ENCODE data around the gene PTP4A1. TPM values are rescaled to one million over a fixed set of nuclear protein-coding genes. Genes with fewer than 3 reads are reported as not detected.

The PTP4A1 gene
- total and polyA plus RNA-seq, 2 experiments from 2014 or later, result 213 to 264 TPM

GRCh38 chr6:63579937-63580703 is 7.8 kb downstream of the PTP4A1 start:
- Histone ChIP-seq H3K4me1 (ENCODE audit: insufficient read depth) (no peaks in the 10 kb centered on the region), H3K9me3 (ENCODE audit: low read depth) (no peaks in the 10 kb centered on the region), H4K20me1 (ENCODE audit: insufficient read depth, poor library complexity, severe bottlenecking) (peaks cover 48% of the 10 kb centered on the region), H3K9me2 (replicated peaks; ENCODE audit: insufficient read depth) (no peaks in the 10 kb centered on the region), H3K27ac (no peak overlapping the region), H3K79me2 (peaks cover 46% of the 10 kb centered on the region), H3K4me2 (no peak overlapping the region), H3K27me3 (no peaks in the 10 kb centered on the region), H3K4me3 (no peak overlapping the region), H3K36me3 (replicated peaks; ENCODE audit: insufficient read depth, low read depth) (no peaks in the 10 kb centered on the region), H2AFZ (no peak overlapping the region)
- DNase-seq (ENCODE audit: low spot score), result no peak
- WGBS (ENCODE audit: low lambda C conversion rate, missing lambda C conversion rate), result 99% methylated on average over 6 of the region's 6 CpGs
- TF ChIP-seq EZH2 (IDR thresholded peaks at IDR 0.05; ENCODE audit: borderline replicate concordance) (no peak), EZH2phosphoT487 (IDR thresholded peaks at IDR 0.05; ENCODE audit: low read depth, severe bottlenecking, unreplicated experiment) (no peak), CTCF (IDR thresholded peaks at IDR 0.05; ENCODE audit: poor library complexity) (no peak)

- H3K9me3 ChIP-seq (ENCODE audit: low read depth), result no peaks in the 10 kb centered on the region
- H3K4me3 ChIP-seq, result no peak overlapping the region
- no peak for DNase-seq (ENCODE audit: low spot score)
- H3K4me2 ChIP-seq, result no peak overlapping the region
- 91% methylated on average over 3 of the region's 3 CpGs for WGBS (ENCODE audit: low lambda C conversion rate, missing lambda C conversion rate)
- no peak overlapping the region for H2AFZ ChIP-seq
- H3K79me2 ChIP-seq, result peaks cover 41% of the 10 kb centered on the region
- H3K36me3 ChIP-seq (replicated peaks; ENCODE audit: insufficient read depth, low read depth), result no peaks in the 10 kb centered on the region
- H3K4me1 ChIP-seq (ENCODE audit: insufficient read depth), result no peaks in the 10 kb centered on the region
- H3K27me3 ChIP-seq, result no peaks in the 10 kb centered on the region
- H4K20me1 ChIP-seq (ENCODE audit: insufficient read depth, poor library complexity, severe bottlenecking), result peaks cover 43% of the 10 kb centered on the region
- H3K27ac ChIP-seq, result no peak overlapping the region
- TF ChIP-seq CTCF (IDR thresholded peaks at IDR 0.05; ENCODE audit: poor library complexity), result no peak
- no peak for TF ChIP-seq EZH2phosphoT487 (IDR thresholded peaks at IDR 0.05; ENCODE audit: low read depth, severe bottlenecking, unreplicated experiment)
- no peak for TF ChIP-seq EZH2 (IDR thresholded peaks at IDR 0.05; ENCODE audit: borderline replicate concordance)
- H3K9me2 ChIP-seq (replicated peaks; ENCODE audit: insufficient read depth), result no peaks in the 10 kb centered on the region
Observed at GRCh38 chr6:63580704-63580961, 8.4 kb downstream of the PTP4A1 start.

DNA sequence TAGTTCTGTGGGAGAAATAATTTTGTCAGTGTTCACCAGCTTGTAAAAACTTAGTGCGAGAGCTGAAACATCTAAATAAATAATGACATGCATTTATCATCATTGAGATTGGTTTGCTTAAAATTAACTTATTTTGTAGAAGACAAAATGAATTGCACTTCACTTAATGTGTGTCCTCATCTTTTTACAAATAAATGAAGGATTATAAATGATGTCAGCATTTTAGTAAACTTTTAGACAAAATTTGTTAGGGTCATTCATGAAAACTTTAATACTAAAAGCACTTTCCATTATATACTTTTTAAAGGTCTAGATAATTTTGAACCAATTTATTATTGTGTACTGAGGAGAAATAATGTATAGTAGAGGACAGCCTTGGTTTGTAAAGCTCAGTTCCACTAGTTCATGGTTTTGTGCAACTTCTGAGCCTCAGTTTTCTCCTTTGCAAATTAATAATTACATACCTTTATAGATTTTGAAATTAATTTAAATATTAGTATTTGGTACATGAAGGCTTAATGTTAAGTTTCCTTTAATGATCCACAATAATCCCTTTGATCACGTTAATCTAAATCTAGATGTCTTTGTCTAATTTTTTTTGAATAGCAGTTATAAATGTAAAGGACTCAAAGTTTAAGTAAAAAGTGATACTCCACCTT is 9.2 kb downstream of the PTP4A1 start:
- no peaks in the 10 kb centered on the region for H3K4me1 ChIP-seq (ENCODE audit: insufficient read depth)
- TF ChIP-seq EZH2 (IDR thresholded peaks at IDR 0.05; ENCODE audit: borderline replicate concordance), result no peak
- no peak for TF ChIP-seq CTCF (IDR thresholded peaks at IDR 0.05; ENCODE audit: poor library complexity)
- TF ChIP-seq EZH2phosphoT487 (IDR thresholded peaks at IDR 0.05; ENCODE audit: low read depth, severe bottlenecking, unreplicated experiment), result no peak
- no peak overlapping the region for H3K4me3 ChIP-seq
- H3K27ac ChIP-seq, result no peak overlapping the region
- no peaks in the 10 kb centered on the region for H3K36me3 ChIP-seq (replicated peaks; ENCODE audit: insufficient read depth, low read depth)
- H4K20me1 ChIP-seq (ENCODE audit: insufficient read depth, poor library complexity, severe bottlenecking), result peaks cover 35% of the 10 kb centered on the region
- H3K79me2 ChIP-seq, result peaks cover 32% of the 10 kb centered on the region
- no peaks in the 10 kb centered on the region for H3K27me3 ChIP-seq
- H3K4me2 ChIP-seq, result no peak overlapping the region
- H3K9me2 ChIP-seq (replicated peaks; ENCODE audit: insufficient read depth), result no peaks in the 10 kb centered on the region
- H3K9me3 ChIP-seq (ENCODE audit: low read depth), result no peaks in the 10 kb centered on the region
- WGBS (ENCODE audit: low lambda C conversion rate, missing lambda C conversion rate), result 96% methylated on average over 2 of the region's 2 CpGs
- no peak overlapping the region for H2AFZ ChIP-seq
- no peak for DNase-seq (ENCODE audit: low spot score)

Data from hepatocyte (in vitro differentiated cells).